IMR-90 (cell line): ENCODE data around the gene PRKCB. TPM values are rescaled to one million over a fixed set of nuclear protein-coding genes. Genes with fewer than 3 reads are reported as not detected.

Source experiments
- ATAC-seq: fragments of 200-7000 bp; cut with Tn5 transposase; 2 replicates; pipeline ENCODE4 v1.9.1; 2020; ENCODE audit warnings: low read depth, mild to moderate bottlenecking, moderate library complexity
- BruUV-seq: library from RNA; stranded (reverse); fragments of 400-500 nt; replicated peaks from 2 replicates; lab custom pipeline; 2021; lab: Mats Ljungman, UMichigan
- CTCF ChIA-PET: fragments of 300-600 bp; formaldehyde crosslinking; extraction: SDS; loops from one replicate; lab custom pipeline; 2021; ENCODE audit warnings: antibody characterized with exemption; lab: Yijun Ruan, JAX
- POLR2A ChIA-PET: fragments of 300-600 bp; sonication (Branson Sonifier 250); formaldehyde crosslinking; loops from one replicate; lab custom pipeline; 2022; ENCODE audit warnings: antibody characterized with exemption; ENCODE audit not compliant: unreplicated experiment; lab: Charles Lee
- DNase-seq: peaks from one replicate; pipeline ENCODE4 v3.0.0; 2013
- H2AFZ ChIP-seq: replicated peaks from 2 replicates; pipeline ENCODE3; 2013; ENCODE audit warnings: low read length, mild to moderate bottlenecking; ENCODE audit not compliant: poor library complexity
- H2AK5ac ChIP-seq: 2 replicates; pipeline ENCODE4 v1.6.1; 2013; ENCODE audit warnings: low read depth, low read length, inconsistent platforms
- H2AK9ac ChIP-seq: replicated peaks from 2 replicates; pipeline ENCODE3; 2013; ENCODE audit warnings: mild to moderate bottlenecking, low read depth, low read length, moderate library complexity; ENCODE audit not compliant: poor library complexity
- H2BK120ac ChIP-seq: 2 replicates; pipeline ENCODE4 v1.6.1; 2013; ENCODE audit warnings: low read depth, low read length, inconsistent platforms
- H2BK15ac ChIP-seq: 3 replicates; pipeline ENCODE4 v1.6.1; 2013; ENCODE audit warnings: low read depth, low read length, inconsistent platforms
- H2BK20ac ChIP-seq: 2 replicates; pipeline ENCODE4 v1.6.1; 2013; ENCODE audit warnings: low read depth, mild to moderate bottlenecking, inconsistent platforms, low read length, moderate library complexity
- H2BK5ac ChIP-seq: 2 replicates; pipeline ENCODE4 v1.6.1; 2013; ENCODE audit warnings: mild to moderate bottlenecking, low read depth, low read length, inconsistent platforms; ENCODE audit not compliant: poor library complexity, severe bottlenecking
- H3K14ac ChIP-seq: replicated peaks from 2 replicates; pipeline ENCODE4 v1.6.1; 2013; ENCODE audit warnings: low read depth, low read length, inconsistent platforms
- H3K18ac ChIP-seq: 2 replicates; pipeline ENCODE4 v1.6.1; 2013; ENCODE audit warnings: low read depth, low read length, control low read depth
- H3K23ac ChIP-seq: 2 replicates; pipeline ENCODE4 v1.6.1; 2013; ENCODE audit warnings: low read depth, low read length, inconsistent platforms
- H3K27ac ChIP-seq: 2 replicates; pipeline ENCODE4 v1.5.1; 2013; ENCODE audit warnings: mild to moderate bottlenecking, control low read depth, low read length; ENCODE audit not compliant: insufficient read depth
- H3K27me3 ChIP-seq: 2 replicates; pipeline ENCODE4 v1.6.1; 2013; ENCODE audit warnings: low read length; ENCODE audit not compliant: control insufficient read depth, insufficient read depth
- H3K36me3 ChIP-seq: 2 replicates; pipeline ENCODE4 v1.6.1; 2013; ENCODE audit warnings: low read length, mixed read lengths; ENCODE audit not compliant: control insufficient read depth, insufficient read depth
- H3K4ac ChIP-seq: 2 replicates; pipeline ENCODE4 v1.6.1; 2013; ENCODE audit warnings: low read depth, low read length, inconsistent platforms
- H3K4me1 ChIP-seq: 2 replicates; pipeline ENCODE4 v1.6.1; 2013; ENCODE audit warnings: low read length, mixed read lengths; ENCODE audit not compliant: control insufficient read depth, insufficient read depth
- H3K4me2 ChIP-seq: 2 replicates; pipeline ENCODE4 v1.6.1; 2013; ENCODE audit warnings: low read depth, mild to moderate bottlenecking, control low read depth, low read length, moderate library complexity
- H3K4me3 ChIP-seq: 2 replicates; pipeline ENCODE4 v1.5.1; 2013; ENCODE audit warnings: low read depth, mild to moderate bottlenecking, control low read depth, low read length, moderate library complexity; ENCODE audit not compliant: insufficient read depth
- H3K56ac ChIP-seq: 2 replicates; pipeline ENCODE4 v1.6.1; 2013; ENCODE audit warnings: low read length, inconsistent platforms; ENCODE audit not compliant: insufficient read depth; ENCODE audit errors: extremely low read depth
- H3K79me1 ChIP-seq, 2 experiments: 2 replicates each; pipeline ENCODE4 v1.6.1; 2013; ENCODE audit warnings: low read length in 2 of 2, inconsistent platforms in 1 of 2, low read depth in 1 of 2
- H3K9ac ChIP-seq: 2 replicates; pipeline ENCODE4 v1.6.1; 2013; ENCODE audit warnings: low read depth, low read length, control low read depth
- H3K9me1 ChIP-seq: 2 replicates; pipeline ENCODE4 v1.6.1; 2013; ENCODE audit warnings: low read length, inconsistent platforms; ENCODE audit not compliant: insufficient read depth
- H3K9me3 ChIP-seq: 2 replicates; pipeline ENCODE4 v1.6.1; 2013; ENCODE audit warnings: low read length; ENCODE audit not compliant: control insufficient read depth, insufficient read depth
- H4K20me1 ChIP-seq: 2 replicates; pipeline ENCODE4 v1.6.1; 2013; ENCODE audit warnings: low read length, inconsistent platforms; ENCODE audit not compliant: insufficient read depth
- H4K5ac ChIP-seq: 2 replicates; pipeline ENCODE4 v1.6.1; 2013; ENCODE audit warnings: mild to moderate bottlenecking, low read depth, low read length, control low read depth
- H4K8ac ChIP-seq, 2 experiments: 2 replicates each; pipeline ENCODE4 v1.6.1; 2013; ENCODE audit warnings: low read depth in 2 of 2, low read length in 2 of 2, control low read depth in 1 of 2, inconsistent platforms in 1 of 2
- H4K91ac ChIP-seq: 2 replicates; pipeline ENCODE4 v1.6.1; 2013; ENCODE audit warnings: low read depth, low read length, inconsistent platforms; ENCODE audit not compliant: insufficient read depth
- BHLHE40 ChIP-seq: fragments of 150-350 bp; IDR thresholded peaks from 2 replicates; pipeline ENCODE4 v1.6.1; 2016; ENCODE audit warnings: mild to moderate bottlenecking, low read depth, low read length
- CEBPB ChIP-seq: IDR thresholded peaks from 2 replicates; pipeline ENCODE4 v1.6.1; 2012; ENCODE audit warnings: low read depth, low read length, improper control_type of control experiment
- CHD1 ChIP-seq: IDR thresholded peaks from 2 replicates; pipeline ENCODE4 v1.6.1; 2012; ENCODE audit warnings: low read depth, low read length, improper control_type of control experiment
- CTCF ChIP-seq: conservative IDR thresholded peaks from 2 replicates; pipeline ENCODE4 v1.5.1; 2012; ENCODE audit warnings: mild to moderate bottlenecking, low read depth, low read length, improper control_type of control experiment
- FOS ChIP-seq: fragments of 150-350 bp; IDR thresholded peaks from 2 replicates; pipeline ENCODE4 v1.6.1; 2016; ENCODE audit warnings: low read depth, low read length
- MAFK ChIP-seq: IDR thresholded peaks from 2 replicates; pipeline ENCODE4 v1.6.1; 2012; ENCODE audit warnings: low read depth, low read length, improper control_type of control experiment
- MAZ ChIP-seq: IDR thresholded peaks from 2 replicates; pipeline ENCODE4 v1.6.1; 2012; ENCODE audit warnings: low read depth, mild to moderate bottlenecking, low read length, improper control_type of control experiment, moderate library complexity, borderline replicate concordance
- MXI1 ChIP-seq: IDR thresholded peaks from 2 replicates; pipeline ENCODE4 v1.6.1; 2012; ENCODE audit warnings: low read depth, mild to moderate bottlenecking, low read length, moderate library complexity, borderline replicate concordance
- NFE2L2 ChIP-seq: fragments of 150-350 bp; IDR thresholded peaks from 2 replicates; pipeline ENCODE4 v1.6.1; 2016; ENCODE audit warnings: low read depth, mild to moderate bottlenecking, low read length
- POLR2A ChIP-seq: IDR thresholded peaks from 2 replicates; pipeline ENCODE4 v1.6.1; 2012; ENCODE audit warnings: mild to moderate bottlenecking, low read depth, low read length
- RAD21 ChIP-seq: IDR thresholded peaks from 2 replicates; pipeline ENCODE4 v1.6.1; 2012; ENCODE audit warnings: low read length, improper control_type of control experiment
- RCOR1 ChIP-seq: IDR thresholded peaks from 2 replicates; pipeline ENCODE4 v1.6.1; 2012; ENCODE audit warnings: mild to moderate bottlenecking, low read length, improper control_type of control experiment; ENCODE audit not compliant: insufficient replicate concordance
- RFX5 ChIP-seq: IDR thresholded peaks from 2 replicates; pipeline ENCODE4 v1.8.0; 2012; ENCODE audit warnings: low read depth, mild to moderate bottlenecking, low read length, moderate library complexity
- SMC3 ChIP-seq: fragments of 150-350 bp; IDR thresholded peaks from 2 replicates; pipeline ENCODE4 v1.6.1; 2016; ENCODE audit warnings: low read depth, mild to moderate bottlenecking, antibody characterized with exemption, low read length, moderate library complexity
- WGBS, 2 experiments: methylation state at CpG; one replicate each; pipeline versions ENCODE4 v1.1.5 to v1.1.7; 2013; ENCODE audit warnings: missing lambda C conversion rate in 2 of 2; ENCODE audit not compliant: insufficient read length in 1 of 2; ENCODE audit errors: extremely low coverage in 2 of 2; 5-methylcytosine and 5-hydroxymethylcytosine counted together
- dilution Hi-C: fragments of 300-500 bp; cut with HindIII; formaldehyde crosslinking; loops from one replicate; pipeline ENCODE4 v1.14.3; 2018; ENCODE audit warnings: low sequenced_read_pairs; ENCODE audit not compliant: unreplicated experiment
- in situ Hi-C: fragments of 300-500 bp; cut with MboI; formaldehyde crosslinking; loops from 3 replicates; pipeline ENCODE4 v1.14.3; 2019; ENCODE audit warnings: low sequenced_read_pairs, inconsistent platforms, mixed read lengths
- intact Hi-C: fragments of 100-400 bp; cut with micrococcal nuclease; formaldehyde crosslinking; loops from 2 replicates; pipeline ENCODE4 v1.10.0; 2022
- polyA plus RNA-seq, 3 experiments: library from polyadenylated mRNA; depleted of rRNA; stranded (reverse); fragments of >200 nt; gene quantifications; 2 replicates each; pipeline ENCODE4 v1.2.3, GENCODE V29; 2012; ENCODE audit warnings: low replicate concordance in 1 of 3
- total RNA-seq: library from RNA; depleted of rRNA; stranded (reverse); fragments of >200 nt; gene quantifications from 2 replicates; pipeline ENCODE4 v1.2.3, GENCODE V29; 2012
- TF ChIP-seq, protein P1 (sequence below): fragments of 150-350 bp; IDR thresholded peaks from 2 replicates; pipeline ENCODE4 v1.6.1; 2016; ENCODE audit warnings: low read depth, mild to moderate bottlenecking, low read length, moderate library complexity, borderline replicate concordance
- TF ChIP-seq, protein P2 (sequence below): fragments of 150-350 bp; IDR thresholded peaks from 2 replicates; pipeline ENCODE4 v1.6.1; 2017; ENCODE audit warnings: mild to moderate bottlenecking, antibody characterized with exemption, low read length, low read depth

Gene PRKCB
- total and polyA plus RNA-seq, 2 of the 4 experiments (the other 2 are of a cell fraction): under 0.01 TPM; not detected in 1

- dilution Hi-C loops (no loop called here), in situ Hi-C loops (no loop called here), intact Hi-C loops (no loop called here)
- no peak overlapping the region for H2BK5ac ChIP-seq
- ATAC-seq: no peak
- no peak overlapping the region for H3K4me2 ChIP-seq
- no peaks in the 10 kb centered on the region for H3K4me1 ChIP-seq
- no peak overlapping the region for H3K14ac ChIP-seq
- no peak overlapping the region for H4K8ac ChIP-seq
- no peak for DNase-seq
- H3K27ac ChIP-seq: no peak overlapping the region
- H3K4ac ChIP-seq: no peak overlapping the region
- no peak overlapping the region for H2BK120ac ChIP-seq
- no peak overlapping the region for H2AK9ac ChIP-seq
- ChIA-PET POLR2A (no interaction called here), CTCF (no interaction called here)
- H3K9ac ChIP-seq: no peak overlapping the region
- no peak overlapping the region for H2AK5ac ChIP-seq
- no peak overlapping the region for H3K56ac ChIP-seq
- H2AFZ ChIP-seq: no peak overlapping the region
- H3K4me3 ChIP-seq: no peak overlapping the region
- H4K5ac ChIP-seq: no peak overlapping the region
- H3K23ac ChIP-seq: no peak overlapping the region
- H3K9me1 ChIP-seq: no peaks in the 10 kb centered on the region
- no peaks in the 10 kb centered on the region for H3K9me3 ChIP-seq
- no peak overlapping the region for H3K18ac ChIP-seq
- H2BK15ac ChIP-seq: no peak overlapping the region
- BruUV-seq: no TSS peak
- no peak overlapping the region for H2BK20ac ChIP-seq
- WGBS, 2 experiments: no CpG with 5 or more reads among the region's 10 CpGs
- TF ChIP-seq CTCF: no peak
- no peak for TF ChIP-seq MXI1
- TF ChIP-seq RFX5: no peak
- TF ChIP-seq, protein P1, sequence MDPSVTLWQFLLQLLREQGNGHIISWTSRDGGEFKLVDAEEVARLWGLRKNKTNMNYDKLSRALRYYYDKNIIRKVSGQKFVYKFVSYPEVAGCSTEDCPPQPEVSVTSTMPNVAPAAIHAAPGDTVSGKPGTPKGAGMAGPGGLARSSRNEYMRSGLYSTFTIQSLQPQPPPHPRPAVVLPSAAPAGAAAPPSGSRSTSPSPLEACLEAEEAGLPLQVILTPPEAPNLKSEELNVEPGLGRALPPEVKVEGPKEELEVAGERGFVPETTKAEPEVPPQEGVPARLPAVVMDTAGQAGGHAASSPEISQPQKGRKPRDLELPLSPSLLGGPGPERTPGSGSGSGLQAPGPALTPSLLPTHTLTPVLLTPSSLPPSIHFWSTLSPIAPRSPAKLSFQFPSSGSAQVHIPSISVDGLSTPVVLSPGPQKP: no peak
- no peak for TF ChIP-seq MAZ
- TF ChIP-seq RCOR1: no peak
- no peak for TF ChIP-seq POLR2A
- TF ChIP-seq NFE2L2: no peak
- no peak for TF ChIP-seq CEBPB
- no peak for TF ChIP-seq SMC3
- TF ChIP-seq CHD1: no peak
- TF ChIP-seq RAD21: no peak
- no peak for TF ChIP-seq BHLHE40
- TF ChIP-seq, protein P2, sequence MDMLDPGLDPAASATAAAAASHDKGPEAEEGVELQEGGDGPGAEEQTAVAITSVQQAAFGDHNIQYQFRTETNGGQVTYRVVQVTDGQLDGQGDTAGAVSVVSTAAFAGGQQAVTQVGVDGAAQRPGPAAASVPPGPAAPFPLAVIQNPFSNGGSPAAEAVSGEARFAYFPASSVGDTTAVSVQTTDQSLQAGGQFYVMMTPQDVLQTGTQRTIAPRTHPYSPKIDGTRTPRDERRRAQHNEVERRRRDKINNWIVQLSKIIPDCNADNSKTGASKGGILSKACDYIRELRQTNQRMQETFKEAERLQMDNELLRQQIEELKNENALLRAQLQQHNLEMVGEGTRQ: no peak
- no peak for TF ChIP-seq FOS
- TF ChIP-seq MAFK: no peak
- no peaks in the 10 kb centered on the region for H4K20me1 ChIP-seq
- H3K79me1 ChIP-seq: no peaks in the 10 kb centered on the region
- H3K27me3 ChIP-seq: no peaks in the 10 kb centered on the region
- no peaks in the 10 kb centered on the region for H3K36me3 ChIP-seq
- H4K91ac ChIP-seq: no peak overlapping the region
Measured at GRCh38 chr16:24116046-24116776, 280.4 kb downstream of the PRKCB start.
